HPDE6-E6E7 (cell line): ENCODE data around the gene IL2RA.
"Not testable (repeated sequence)": the region's sequence is repeated elsewhere in the genome, so short reads cannot be mapped to it uniquely, and the experiment has no call there.

Experiments
- DNase-seq: peaks from one replicate; pipeline ENCODE4 v3.0.0; 2011; ENCODE audit warnings: missing footprints; ENCODE audit errors: extremely low spot score

Gene IL2RA

GRCh38 chr10:6013413-6014192, 48.6 kb downstream of the IL2RA start:
- no peak for DNase-seq

DNA sequence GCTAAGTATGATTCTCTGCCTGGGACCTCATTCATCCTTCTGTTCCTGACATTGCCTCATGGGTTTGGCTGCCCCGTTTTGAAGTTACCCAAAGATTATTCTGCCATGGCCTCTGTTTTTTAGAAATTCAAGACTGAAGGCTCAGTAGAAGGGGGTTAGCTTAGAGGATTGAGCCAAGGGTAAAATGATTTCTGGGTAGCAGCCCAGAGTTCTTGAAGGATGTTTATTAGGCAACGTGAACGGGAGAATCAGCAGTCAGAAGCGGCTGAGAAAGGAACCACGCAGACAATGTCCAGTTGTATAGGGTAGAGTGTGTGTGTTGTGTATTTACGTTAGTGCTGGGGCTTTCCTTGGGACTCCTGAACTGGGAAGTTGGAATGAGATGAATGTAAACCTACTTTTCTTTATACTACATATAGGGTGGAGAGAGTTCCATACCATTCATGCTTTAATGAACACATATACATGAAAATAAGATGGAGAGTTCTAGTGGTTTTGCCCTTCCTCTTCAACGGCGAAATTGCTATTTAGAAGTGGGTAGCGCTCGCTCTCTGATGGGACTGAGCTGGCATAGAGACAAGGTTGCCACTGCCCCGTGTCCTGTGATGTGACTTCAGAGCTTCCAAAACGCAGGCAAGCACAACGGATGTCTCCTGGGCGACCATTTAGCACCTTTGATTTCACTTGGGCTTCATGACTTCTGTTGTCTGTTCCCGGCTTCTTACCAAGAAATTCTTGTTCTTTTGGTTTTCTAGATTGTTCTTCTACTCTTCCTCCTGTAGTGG, 49.9 kb downstream of the IL2RA start:
- DNase-seq = no peak

DNA sequence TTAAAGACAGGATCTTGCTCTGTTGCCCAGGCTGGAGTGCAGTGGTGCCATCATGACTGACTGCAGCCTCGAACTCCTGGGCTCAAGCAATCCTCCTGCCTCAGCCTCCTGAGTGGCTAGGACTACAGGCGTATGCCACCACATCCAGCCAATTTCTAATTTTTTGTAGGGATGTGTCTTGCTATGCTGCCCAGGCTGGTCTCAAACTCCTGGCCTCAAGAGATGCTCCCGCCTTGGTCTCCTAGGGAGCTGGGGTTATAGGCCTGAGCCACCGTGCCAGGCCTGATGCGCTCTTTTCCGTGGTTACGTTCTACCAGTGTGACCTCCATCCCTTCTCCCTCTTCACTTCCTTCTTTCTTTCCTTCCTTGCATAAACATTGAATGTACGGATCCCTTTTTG, 50.6 kb downstream of the IL2RA start:
- no peak for DNase-seq

- no peak for DNase-seq
Observed at GRCh38 chr10:6010569-6010968, 51.6 kb downstream of the IL2RA start.

DNA sequence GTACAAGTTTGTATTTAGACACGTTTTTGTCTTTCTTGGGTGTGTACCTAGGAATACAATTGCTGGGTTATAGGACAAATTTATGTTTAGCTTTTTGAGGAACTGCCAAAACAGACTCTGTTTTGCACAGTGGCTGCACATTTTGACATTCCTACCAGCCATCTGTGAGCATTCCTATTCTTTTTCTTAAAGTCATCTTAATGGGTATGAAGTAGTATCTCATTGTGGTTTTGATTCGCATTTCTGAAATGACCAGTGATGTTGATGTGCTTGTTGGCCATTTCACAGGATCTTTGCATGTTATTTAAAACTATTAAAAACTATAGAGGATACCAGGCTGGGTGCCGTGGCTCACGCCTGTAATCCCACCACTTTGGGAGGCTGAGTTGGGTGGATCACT, 52.2 kb downstream of the IL2RA start:
- no peak for DNase-seq

- no peak for DNase-seq
Observed at GRCh38 chr10:6009150-6009549, 53.0 kb downstream of the IL2RA start.

- no peak for DNase-seq
Observed at GRCh38 chr10:6008497-6009142, 53.5 kb downstream of the IL2RA start.

DNA sequence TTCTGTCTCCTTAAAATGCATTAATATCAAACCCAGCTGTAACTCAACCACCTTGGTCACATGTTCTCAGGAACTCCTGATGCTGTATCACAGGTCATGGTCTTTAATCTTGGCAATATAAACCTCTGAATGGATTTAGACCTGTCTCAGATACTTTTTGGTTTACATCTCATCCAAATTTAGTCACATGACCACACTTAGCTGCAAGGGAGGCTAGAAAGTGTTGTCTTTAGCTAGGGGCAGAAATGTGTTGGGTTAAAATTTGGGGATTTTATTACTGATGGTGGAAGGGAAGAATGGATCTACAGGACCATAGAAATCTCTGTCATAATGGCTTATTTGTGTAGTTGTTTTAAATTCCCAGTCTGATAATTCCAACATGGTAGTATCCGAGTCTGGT, 55.2 kb downstream of the IL2RA start:
- DNase-seq = no peak

- DNase-seq = no peak
Observed at GRCh38 chr10:6006546-6006945, 55.6 kb downstream of the IL2RA start.

- no peak for DNase-seq
Observed at GRCh38 chr10:6005856-6006395, 56.2 kb downstream of the IL2RA start.

GRCh38 chr10:6005161-6005804, 56.9 kb downstream of the IL2RA start:
- DNase-seq = not testable (repeated sequence)

DNA sequence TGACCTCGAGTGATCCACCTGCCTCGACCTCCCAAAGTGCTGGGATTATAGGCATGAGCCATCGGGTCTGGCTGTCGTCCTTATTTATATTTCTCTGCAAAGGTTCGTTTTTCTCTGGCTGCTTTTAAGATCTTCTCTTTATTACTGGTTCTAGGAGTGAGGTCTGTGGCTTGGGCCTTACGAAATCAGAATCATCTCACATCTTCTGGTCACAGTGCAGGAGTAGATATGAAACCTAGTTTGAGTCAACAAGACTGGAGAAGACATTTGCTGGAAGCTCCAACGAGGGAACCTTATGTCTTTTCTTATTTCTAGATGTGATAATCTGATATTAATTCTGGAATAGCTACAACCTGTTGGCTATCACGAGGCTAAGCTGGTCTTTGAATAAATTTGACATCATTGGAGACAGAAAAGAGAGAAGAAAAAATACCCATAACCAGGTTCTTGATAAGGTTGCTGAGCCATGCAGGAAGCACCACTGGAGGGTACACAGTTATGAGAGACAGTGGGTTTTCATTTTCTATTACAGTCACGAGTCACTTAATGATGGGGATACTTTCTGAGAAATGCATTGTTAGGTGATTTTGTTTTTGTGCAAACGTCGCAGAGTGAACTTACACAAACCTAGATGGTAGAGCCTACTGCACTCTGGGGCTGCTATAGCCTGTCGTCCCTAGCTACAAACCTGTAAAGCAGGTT, 59.2 kb downstream of the IL2RA start:
- no peak for DNase-seq

GRCh38 chr10:5999440-6000165, 62.6 kb downstream of the IL2RA start:
- no peak for DNase-seq

DNA sequence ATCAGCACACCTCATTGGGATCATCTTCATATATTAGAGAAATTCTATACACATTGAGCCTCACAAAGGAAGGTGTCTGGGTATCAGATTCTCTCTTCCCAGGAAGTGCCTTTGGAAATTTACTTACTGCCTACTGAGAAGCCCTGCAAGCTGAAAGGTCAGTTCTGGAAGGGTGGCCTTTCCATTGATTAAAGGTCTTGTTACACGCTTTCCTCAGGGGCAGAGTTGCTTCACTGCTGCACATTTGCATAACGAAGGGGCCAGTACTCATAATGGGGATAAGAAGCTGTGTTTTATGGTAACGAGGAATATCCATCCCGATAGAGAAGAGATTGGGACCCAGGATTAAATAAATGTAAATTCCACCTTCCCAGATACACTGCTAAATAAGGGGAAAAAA, 65.5 kb downstream of the IL2RA start:
- DNase-seq = no peak

DNA sequence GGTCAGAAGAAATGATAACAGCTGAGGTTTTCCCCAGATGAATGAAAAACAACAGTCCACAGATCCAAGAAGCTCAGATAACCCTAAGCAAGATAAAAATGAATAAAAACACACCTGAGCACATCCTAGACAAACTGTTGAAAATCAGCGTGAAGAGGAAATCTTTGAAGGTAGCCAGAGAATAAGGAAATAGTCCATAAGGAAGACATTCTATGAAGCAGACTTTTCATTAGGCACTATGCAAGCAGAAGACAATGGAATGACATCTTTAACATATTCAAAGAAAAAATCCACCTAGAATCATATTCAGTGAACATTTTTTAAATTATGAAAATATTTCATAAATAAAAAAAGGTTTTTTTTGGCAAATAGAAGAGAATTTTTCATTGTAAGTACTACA, 69.8 kb downstream of the IL2RA start:
- no peak for DNase-seq

- no peak for DNase-seq
Observed at GRCh38 chr10:5991708-5992107, 70.5 kb downstream of the IL2RA start.

DNA sequence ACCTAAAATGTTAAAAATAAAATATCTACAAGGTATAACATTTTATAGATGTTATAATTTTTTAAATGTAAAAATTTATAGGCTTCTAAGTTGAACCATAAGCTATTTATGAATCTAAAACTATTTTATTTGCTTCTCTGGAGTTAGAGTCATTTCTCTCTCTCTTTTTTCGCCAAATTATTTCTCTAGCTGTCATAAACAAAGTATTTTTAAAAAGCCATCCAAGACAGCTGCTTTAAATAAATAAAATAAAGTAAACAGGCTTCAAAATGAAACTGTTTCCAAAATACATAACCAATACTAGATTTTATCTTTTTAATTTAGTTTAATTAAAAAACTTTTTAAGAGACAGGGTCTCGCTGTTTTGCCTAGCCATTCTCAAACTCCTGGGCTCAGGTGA, 72.4 kb downstream of the IL2RA start:
- DNase-seq = no peak

GRCh38 chr10:5988336-5988920, 73.7 kb downstream of the IL2RA start:
- no peak for DNase-seq

- DNase-seq = no peak
Observed at GRCh38 chr10:5987747-5988146, 74.4 kb downstream of the IL2RA start.

DNA sequence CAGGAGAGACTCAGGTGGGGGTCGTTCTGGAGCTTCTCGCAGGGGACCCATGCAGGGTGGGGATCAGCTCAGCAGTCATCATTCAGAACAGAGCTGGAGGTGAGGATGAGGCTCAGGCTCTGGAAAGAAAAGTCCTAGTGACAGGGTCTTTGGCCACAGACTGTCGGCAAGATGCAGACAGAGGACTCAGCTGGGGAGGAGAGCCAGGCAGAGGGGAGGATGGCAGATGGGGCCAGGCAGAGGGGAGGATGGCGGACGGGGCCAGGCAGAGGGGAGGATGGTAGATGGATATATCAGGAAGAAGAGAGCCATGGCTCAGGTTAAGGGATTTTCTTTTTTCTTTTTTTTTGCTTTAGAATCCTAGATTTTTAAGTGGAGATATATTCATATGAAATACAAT, 77.1 kb downstream of the IL2RA start:
- DNase-seq = no peak
